NK-92 (cell line): ENCODE results near the gene MIB2.

ENCODE experiments used
- DNase-seq: peaks from one replicate; lab custom pipeline; 2025; ENCODE audit not compliant: unreplicated experiment; lab: John Stamatoyannopoulos, UW

The MIB2 gene

DNA sequence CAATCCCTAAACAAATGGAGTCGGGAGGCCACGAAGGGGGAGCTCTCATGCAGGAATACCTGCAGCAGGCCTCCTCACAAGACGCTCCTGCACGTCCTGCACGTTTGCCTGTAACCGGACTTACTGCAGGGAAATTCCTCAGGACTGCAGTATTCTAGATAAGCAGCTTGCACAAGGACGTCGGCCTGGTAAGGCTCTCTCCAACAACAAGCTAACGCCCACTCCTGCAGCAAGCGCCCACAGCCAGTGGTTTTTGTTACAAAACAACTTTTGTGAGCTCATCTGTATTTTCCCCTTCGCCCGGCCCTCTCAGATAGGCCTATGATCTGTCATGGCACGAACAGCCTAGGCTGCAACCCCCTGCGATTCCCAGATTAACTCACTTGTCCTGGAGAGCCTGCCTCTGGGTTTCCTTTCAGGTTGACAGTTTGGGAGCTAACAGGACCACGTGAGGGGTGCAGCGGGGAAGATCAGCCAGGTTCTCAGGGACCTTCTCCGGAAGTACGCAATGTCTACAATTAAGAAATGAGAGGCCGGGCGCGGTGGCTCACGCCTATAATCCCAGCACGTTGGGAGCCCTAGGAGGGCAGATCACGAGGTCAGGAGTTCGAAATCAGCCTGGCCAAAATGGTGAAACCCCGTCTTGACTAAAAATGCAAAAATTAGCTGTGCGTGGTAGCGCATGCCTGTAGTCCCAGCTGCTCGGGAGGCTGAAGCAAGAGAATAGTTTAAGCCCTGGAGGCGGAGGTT, 921 bp upstream of the MIB2 start:
- DNase-seq: no peak

GRCh38 chr1:1614954-1615255, 395 bp upstream of the MIB2 start:
- DNase-seq: no peak

- DNase-seq: no peak
These were observed 918 bp downstream of the MIB2 start for GRCh38 chr1:1616045-1616790.

- no peak for DNase-seq
These were observed 1.5 kb downstream of the MIB2 start for GRCh38 chr1:1616838-1617237.

DNA sequence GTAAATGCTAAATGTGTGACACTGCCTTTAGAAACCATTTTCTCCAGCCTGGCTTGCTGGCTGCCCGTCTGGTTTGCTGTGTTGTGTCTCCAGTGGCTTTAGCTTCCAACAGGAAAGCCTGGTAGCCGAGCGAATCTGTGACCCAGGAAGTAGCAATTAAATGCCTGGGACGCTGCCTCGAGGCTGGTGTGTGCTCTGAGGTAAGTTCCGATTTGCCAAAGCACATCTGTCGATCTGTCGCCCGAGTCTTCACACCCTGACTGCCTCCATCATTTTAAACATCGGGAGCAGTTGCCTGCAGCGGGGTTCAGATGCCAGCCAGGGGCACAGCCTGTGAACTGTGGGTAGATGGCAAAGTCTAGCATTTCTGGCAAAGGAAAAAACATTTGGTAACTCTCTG, 2.2 kb downstream of the MIB2 start:
- no peak for DNase-seq

DNA sequence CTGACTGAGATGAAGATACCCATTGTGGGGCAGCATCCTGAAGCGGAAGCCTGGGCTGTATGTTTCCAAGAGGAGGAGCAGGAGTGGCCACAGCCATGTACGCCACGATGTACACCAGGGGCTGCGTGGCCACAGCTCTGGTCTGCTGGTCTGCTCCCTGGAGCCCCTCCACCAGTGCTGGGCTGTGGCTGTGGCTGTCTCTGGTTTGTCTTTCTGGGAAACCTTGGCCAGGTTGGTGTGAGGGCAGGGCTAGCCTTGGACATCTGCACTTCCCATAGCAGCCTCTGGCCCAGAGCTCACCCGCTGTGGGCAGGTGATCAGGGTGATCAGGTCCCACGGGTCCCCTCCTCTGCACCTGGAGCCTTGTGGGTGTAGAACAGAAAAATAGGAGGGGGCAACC, 2.6 kb downstream of the MIB2 start:
- DNase-seq: no peak

DNA sequence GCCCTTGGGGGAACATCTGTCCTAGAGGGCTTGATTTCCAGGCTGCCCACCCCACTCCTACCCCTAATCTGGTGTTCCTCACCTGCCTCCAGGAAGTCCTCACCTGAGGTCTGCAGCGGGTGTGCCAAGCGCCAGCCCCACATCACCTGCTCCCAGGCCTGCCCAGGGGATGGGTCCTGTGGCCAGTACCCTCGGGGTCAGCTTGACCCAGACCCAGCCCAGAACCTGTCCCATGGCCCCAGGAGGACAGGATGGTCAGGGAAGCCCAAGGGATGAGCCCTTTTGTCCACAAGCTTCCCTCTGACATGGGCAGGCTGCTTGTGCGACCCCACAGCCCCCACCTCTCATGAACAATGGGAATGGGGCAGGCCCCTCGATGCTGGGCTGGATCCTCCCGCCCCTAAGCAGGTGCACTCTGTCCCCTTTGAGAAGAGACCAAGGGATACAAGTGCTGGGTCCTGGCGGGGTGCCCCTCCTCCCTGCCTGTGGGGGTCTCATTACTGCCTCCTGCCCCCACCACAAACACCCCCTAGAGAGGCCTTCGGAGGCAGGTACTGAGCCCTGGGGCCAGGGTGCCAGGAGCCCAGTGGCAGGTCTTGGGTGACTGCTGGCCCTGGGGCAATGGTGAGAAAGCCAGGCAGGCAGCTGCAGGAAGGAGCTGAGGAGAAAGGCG, 3.2 kb downstream of the MIB2 start:
- no peak for DNase-seq

DNA sequence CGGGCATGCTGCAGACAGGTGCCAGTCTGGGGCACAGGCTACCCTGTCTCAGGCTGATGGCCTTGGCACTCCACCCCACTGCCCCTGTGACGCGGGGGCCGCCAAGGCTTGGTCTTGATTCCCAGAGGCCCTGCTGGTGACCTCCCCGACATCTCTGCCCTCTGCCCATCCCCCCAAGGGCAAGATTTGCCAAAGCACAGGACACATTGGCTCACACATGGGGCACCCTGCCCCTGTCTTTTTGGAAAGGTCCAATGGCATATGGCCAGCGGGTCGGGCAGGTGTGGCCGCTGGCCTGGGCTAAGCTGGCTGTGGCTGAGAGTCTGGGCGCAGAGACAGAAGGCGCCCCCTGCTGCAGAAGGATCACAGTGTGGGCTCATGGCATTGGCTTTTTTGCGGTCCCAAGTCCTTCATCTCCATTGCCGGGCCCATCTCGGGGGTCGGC, 4.6 kb downstream of the MIB2 start:
- DNase-seq: no peak

GRCh38 chr1:1620433-1621139, 5.3 kb downstream of the MIB2 start:
- DNase-seq: no peak

DNA sequence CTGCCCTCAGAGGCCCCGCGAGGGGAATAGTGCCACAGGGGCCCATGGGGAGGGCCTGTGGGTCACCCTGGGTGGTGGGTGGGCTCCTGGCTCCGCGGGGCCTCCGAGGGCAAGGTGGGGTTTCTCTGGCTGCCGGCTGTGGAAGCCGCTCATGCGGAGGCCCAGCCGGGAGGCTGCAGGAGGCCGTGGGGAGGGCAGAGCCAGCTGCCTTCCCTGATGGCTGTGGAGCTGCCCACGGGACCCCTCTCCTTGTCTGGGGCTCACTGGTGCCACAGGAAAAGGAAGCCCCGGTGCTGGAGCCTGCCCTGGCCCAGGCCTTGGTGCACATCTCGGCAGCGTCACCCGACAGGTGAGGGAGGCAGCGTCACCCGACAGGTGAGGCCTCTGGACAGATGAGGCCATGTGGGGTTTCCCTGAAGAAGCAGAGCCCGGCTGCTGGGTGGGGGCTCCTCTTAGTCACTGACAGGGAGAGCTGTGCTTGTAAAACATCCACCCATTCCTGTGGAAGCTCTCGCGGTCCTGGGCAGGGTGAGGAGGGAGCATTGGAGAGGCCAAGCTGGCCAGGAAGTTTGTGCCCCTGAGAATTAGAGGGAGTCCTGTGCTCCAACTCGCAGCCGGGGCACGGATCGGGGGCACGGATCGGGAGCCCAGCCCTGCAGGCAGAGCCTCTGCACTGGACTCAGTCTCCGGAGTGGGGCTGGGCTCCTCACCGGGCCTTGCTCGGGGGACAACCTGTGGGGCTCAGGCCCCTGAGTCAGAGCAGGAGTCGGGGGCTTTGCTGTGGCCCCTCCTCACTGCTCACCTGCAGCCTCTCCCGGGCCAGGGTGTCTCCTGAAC, 6.1 kb downstream of the MIB2 start:
- no peak for DNase-seq

- DNase-seq: no peak
These were observed 6.9 kb downstream of the MIB2 start for GRCh38 chr1:1622010-1622787.

GRCh38 chr1:1622788-1623094, 7.4 kb downstream of the MIB2 start:
- no peak for DNase-seq

GRCh38 chr1:1623181-1623630, 7.9 kb downstream of the MIB2 start:
- no peak for DNase-seq

DNA sequence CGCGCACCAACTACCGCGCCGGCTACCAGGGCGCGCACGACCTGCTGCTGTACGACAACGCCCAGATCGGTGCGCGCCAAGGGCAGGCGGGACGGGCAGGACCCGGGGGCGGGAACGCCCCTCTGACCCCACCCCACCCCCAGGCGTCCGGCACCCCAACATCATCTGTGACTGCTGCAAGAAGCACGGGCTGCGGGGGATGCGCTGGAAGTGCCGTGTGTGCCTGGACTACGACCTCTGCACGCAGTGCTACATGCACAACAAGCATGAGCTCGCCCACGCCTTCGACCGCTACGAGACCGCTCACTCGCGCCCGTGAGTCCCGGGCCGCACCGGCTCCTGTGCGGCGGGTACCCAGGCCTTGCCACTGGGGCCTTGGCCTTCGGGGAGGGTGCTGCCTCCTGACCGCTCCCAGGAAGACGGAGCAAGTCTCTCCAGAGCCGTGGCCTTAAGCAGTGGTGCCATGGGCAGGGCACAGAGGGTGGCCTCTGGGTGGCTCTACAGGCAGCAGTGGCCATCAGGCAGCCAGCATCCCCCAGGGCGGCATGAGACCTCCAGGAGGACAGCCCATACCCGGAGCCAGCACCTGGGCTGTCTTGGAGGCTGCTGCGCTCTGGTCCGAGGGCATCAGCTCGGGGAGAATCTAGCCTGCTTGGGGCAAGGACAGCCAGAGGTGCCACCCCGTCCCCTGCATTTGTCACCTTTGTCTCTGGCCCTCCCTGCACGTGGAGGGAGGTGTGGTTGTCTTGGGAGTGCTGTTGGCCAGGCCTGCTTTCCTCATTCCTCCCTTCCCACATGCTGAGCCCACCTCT, 8.5 kb downstream of the MIB2 start:
- DNase-seq: no peak

- no peak for DNase-seq
These were observed 9.4 kb downstream of the MIB2 start for GRCh38 chr1:1624443-1625403.

- DNase-seq: no peak
These were observed 10.1 kb downstream of the MIB2 start for GRCh38 chr1:1625404-1625775.

GRCh38 chr1:1625824-1626206, 10.5 kb downstream of the MIB2 start:
- no peak for DNase-seq
